Peyer's patch (tissue), 4 donors: Measurements from ENCODE around the gene MAP4K3.

Experiments
- CTCF ChIP-seq, 6 experiments: fragments of 450-650 bp in 4 of 6; fragments of 200-600 bp in 2 of 6; sonication (generic) in 1 of 6; IDR thresholded peaks; one replicate each; pipeline ENCODE4 v1.5.1; 2017 to 2019; ENCODE audit warnings: antibody characterized with exemption in 6 of 6, mild to moderate bottlenecking in 3 of 6, moderate library complexity in 1 of 6
- POLR2A ChIP-seq, 2 donors: fragments of 450-650 bp; IDR thresholded peaks; one replicate each; pipeline ENCODE4 v1.5.1; 2017; ENCODE audit warnings: antibody characterized with exemption in 2 of 2, mild to moderate bottlenecking in 2 of 2, moderate library complexity in 2 of 2

GRCh38 chr2:39486071-39486470 is 49.0 kb upstream of the MAP4K3 start:
- TF ChIP-seq POLR2A (IDR thresholded peaks at IDR 0.05) = no peak
- TF ChIP-seq CTCF (IDR thresholded peaks at IDR 0.05) = no peak
